ENCODE data around the gene MEOX1. TPM values are rescaled to one million over a fixed set of nuclear protein-coding genes. Genes with fewer than 3 reads are reported as not detected.

Gene MEOX1
- total and polyA plus RNA-seq, 2 of the 13 experiments (the other 11 are each of a cell fraction or from before 2014, with no cell fraction given), result not detected

- TF ChIP-seq SRSF1 (optimal IDR thresholded peaks at IDR 0.05; ENCODE audit: low read depth, low read length) (no peak), MAFF (IDR thresholded peaks at IDR 0.05; ENCODE audit: low read depth, low read length) (no peak), ZNF230 (CRISPR knock-in tag; IDR thresholded peaks at IDR 0.05) (no peak), ZUFSP (CRISPR knock-in tag; IDR thresholded peaks at IDR 0.05; ENCODE audit: borderline replicate concordance) (no peak), ATM (IDR thresholded peaks at IDR 0.05; ENCODE audit: borderline replicate concordance) (no peak), NRL (CRISPR knock-in tag; IDR thresholded peaks at IDR 0.05; ENCODE audit: borderline replicate concordance) (no peak), IRF2 (CRISPR knock-in tag; IDR thresholded peaks at IDR 0.05) (0 out of 2 replicates have a peak, but pooled peaks have one; percentile 56), SRSF4 (IDR thresholded peaks at IDR 0.05; ENCODE audit: low read depth, low read length, poor library complexity, severe bottlenecking) (no peak), ZBED4 (CRISPR knock-in tag; IDR thresholded peaks at IDR 0.05; ENCODE audit: borderline replicate concordance) (no peak), ZNF12 (CRISPR knock-in tag; IDR thresholded peaks at IDR 0.05) (0 out of 2 replicates have a peak, but pooled peaks have one; percentile 8), SOX5 (CRISPR knock-in tag; IDR thresholded peaks at IDR 0.05; ENCODE audit: borderline replicate concordance) (no peak), ZGPAT (CRISPR knock-in tag; IDR thresholded peaks at IDR 0.05) (peak; percentile 55; the same call in 1 of the 2 replicates), ZEB1 (IDR thresholded peaks at IDR 0.05; ENCODE audit: insufficient replicate concordance, low read depth) (no peak), NFIC (IDR thresholded peaks at IDR 0.05; ENCODE audit: low read length) (no peak), MIXL1 (CRISPR knock-in tag; IDR thresholded peaks at IDR 0.05) (peak; percentile 66; the same call in 1 of the 2 replicates), ZNF460 (CRISPR knock-in tag; IDR thresholded peaks at IDR 0.05; ENCODE audit: borderline replicate concordance) (no peak), THAP11 (CRISPR knock-in tag; IDR thresholded peaks at IDR 0.05) (peak; percentile 59; the same call in 1 of the 2 replicates), ATF4 (CRISPR knock-in tag; IDR thresholded peaks at IDR 0.05) (no peak), NFRKB (IDR thresholded peaks at IDR 0.05) (no peak)
Observed at GRCh38 chr17:43694081-43694870, 32.6 kb upstream of the MEOX1 start (continued).
